Mammary epithelial cell (primary cell): Measurements from ENCODE around the gene SMYD3.

Experiments used
- CTCF ChIP-seq, 2 donors: IDR thresholded peaks in 1 of 2; conservative IDR thresholded peaks in 1 of 2; 2 replicates each; pipeline ENCODE4 v1.5.1; 2011 to 2012; ENCODE audit warnings: inconsistent platforms in 2 of 2, low read length in 2 of 2, mild to moderate bottlenecking in 2 of 2, control low read depth in 1 of 2, low read depth in 1 of 2; ENCODE audit not compliant: insufficient read depth in 1 of 2; ENCODE audit errors: extremely low read depth in 1 of 2
- EZH2 ChIP-seq: IDR thresholded peaks from 2 replicates; pipeline ENCODE4 v1.6.1; 2012; ENCODE audit warnings: low read length, inconsistent platforms, borderline replicate concordance

- TF ChIP-seq CTCF (conservative IDR thresholded peaks at IDR 0.05 in 1 of 2, IDR thresholded peaks at IDR 0.05 in 1 of 2; ENCODE audit: extremely low read depth in 1 of 2, insufficient read depth in 1 of 2, low read depth in 1 of 2, low read length in 2 of 2) (no peak), EZH2 (no peak)
Observed at GRCh38 chr1:246058466-246058865, 448.6 kb downstream of the SMYD3 start.
